GM21526 (cell line): ENCODE data around the gene CBX6.

Source experiments
- ATAC-seq: cut with Tn5 transposase; IDR thresholded peaks from one replicate; pipeline ENCODE4 v1.9.1; 2021; ENCODE audit warnings: moderate library complexity; ENCODE audit not compliant: unreplicated experiment, low FRiP score

The CBX6 gene

DNA sequence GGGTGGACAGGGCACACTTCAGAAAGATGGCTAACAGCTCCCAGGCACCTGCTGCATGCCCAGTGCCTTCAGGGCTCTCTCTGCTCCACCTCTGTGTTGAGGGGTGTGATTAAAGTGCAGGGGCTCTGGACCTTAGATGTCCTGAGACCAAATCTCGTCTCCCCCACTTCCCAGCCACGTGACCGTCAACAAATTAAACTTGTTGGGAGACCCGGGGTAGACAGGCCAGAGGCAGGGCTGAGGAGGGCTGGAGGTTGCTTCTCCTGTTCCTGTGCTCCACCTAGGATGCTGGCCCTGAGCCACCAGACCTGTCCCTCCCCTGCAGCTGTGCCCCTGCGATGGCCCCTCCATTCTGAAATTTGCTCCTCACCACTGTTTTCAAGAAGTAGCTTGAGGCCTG, 45.2 kb downstream of the CBX6 start:
- ATAC-seq: no peak

- ATAC-seq: no peak
Observed at GRCh38 chr22:38826386-38826785, 45.6 kb downstream of the CBX6 start.

DNA sequence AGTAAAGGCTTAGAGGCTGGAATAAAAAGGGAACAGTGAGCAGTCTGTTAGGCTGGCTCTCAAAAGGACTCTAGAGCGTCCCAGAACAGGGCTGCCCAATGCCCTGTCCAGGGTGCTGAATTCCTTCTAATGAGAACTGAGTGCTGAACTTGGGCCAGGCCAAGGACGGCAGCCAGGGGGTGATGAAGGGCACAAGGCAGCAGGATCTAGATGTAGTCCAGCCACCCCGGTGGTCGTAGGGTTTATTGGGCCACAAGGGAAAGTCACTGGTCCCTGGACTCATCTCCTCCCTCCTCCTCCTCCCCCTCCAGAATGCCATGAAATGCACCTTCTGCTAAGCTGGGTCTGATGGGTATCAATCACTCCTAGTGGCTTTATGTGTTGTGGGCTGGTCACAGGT, 47.4 kb downstream of the CBX6 start:
- ATAC-seq: no peak

GRCh38 chr22:38823637-38824036, 48.4 kb downstream of the CBX6 start:
- no peak for ATAC-seq

DNA sequence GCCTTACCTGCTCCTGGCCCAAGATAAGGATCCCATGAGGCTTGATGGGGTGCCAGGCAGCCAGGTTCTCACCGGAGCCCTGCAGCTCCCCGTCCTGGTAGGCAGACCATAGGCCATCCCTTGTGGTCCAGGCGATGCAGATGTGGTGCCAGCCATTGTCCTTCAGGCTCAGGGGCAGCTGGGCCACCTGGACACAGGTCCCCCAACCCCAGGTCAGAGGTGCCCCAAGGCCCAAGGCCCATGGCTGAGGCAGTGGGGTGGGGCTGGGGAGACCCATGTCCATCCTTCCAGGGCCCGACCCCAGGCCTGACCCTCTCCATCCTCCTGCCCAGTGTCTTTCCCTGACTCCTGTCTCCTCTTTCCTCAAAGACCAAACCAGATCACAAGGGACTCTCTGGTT, 48.9 kb downstream of the CBX6 start:
- no peak for ATAC-seq

DNA sequence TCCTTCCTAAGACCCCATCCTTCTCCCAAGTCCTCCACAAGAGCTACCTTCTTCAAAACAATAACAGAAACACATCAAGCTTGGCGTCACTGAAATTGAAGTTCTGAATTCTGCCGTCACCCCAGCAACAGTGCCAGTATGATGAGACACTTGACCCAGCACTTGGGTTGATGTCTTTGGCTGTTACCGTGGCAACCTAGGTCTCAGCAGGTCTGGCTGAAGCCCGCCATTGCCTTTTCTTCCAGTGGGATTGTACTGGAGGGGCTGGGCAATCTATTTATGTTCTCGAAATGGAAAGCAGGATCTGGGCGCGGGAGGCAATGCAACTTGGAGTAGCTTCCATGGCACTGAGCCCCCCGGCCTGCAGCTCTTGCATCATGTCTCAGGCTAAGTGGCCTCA, 52.0 kb downstream of the CBX6 start:
- ATAC-seq: no peak

- no peak for ATAC-seq
Observed at GRCh38 chr22:38819387-38819940, 52.6 kb downstream of the CBX6 start.

DNA sequence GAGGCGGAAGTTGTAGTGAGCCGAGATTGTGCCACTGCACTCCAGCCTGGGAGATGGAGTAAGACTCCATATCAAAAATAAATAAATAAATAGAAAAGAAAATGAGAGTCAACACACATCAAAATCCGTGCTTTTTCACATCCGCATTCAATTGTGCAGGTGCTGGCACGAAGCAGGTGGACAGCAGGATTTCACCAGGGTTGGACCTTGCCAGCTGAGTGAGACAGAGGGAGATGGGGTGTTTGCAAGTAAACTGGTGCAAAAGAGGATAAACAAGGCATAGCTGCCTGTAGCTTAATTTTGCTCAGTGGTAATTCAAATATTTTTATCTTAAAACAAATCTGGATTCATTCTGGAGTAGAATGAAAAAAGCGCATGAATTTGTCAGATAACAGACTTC, 54.8 kb downstream of the CBX6 start:
- no peak for ATAC-seq

DNA sequence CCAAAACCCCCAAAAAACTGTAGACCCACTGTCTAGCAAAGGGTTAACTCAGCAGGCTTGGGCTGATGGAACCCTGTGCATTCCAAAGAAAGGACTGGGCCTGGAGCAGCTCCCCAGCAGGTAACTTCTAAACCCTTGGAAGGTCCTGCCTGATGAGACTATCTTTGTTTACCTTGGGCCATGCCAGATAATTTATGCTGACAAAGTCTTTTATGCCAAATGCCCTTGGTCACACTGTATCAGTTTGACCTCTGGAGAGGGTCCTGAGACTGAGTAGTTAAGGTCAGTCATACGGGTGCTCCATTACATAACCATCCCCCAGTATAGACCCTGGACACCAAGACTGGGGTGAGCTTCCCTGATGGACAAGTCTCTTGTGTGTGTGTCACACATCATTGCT, 56.2 kb downstream of the CBX6 start:
- no peak for ATAC-seq
